SK-N-SH (cell line): Measurements from ENCODE around the gene UTP3. TPM values are rescaled to one million over a fixed set of nuclear protein-coding genes. Genes with fewer than 3 reads are reported as not detected.

Source experiments
- CTCF ChIA-PET: fragments of 300-600, 350-600 bp; formaldehyde crosslinking; extraction: SDS; loops from one replicate; lab custom pipeline; 2021; lab: Yijun Ruan, JAX
- POLR2A ChIA-PET: fragments of 350-600 bp; sonication (Branson Sonifier 250); formaldehyde crosslinking; extraction: SDS; loops from one replicate; lab custom pipeline; 2020; ENCODE audit warnings: antibody characterized with exemption, inconsistent platforms; lab: Yijun Ruan, JAX
- DNase-seq: peaks from one replicate; pipeline ENCODE4 v3.0.0; 2012
- H2AFZ ChIP-seq: fragments of 200-600 bp; sonication (generic); 2 replicates; pipeline ENCODE4 v1.8.1; 2016; ENCODE audit warnings: antibody characterized with exemption, mild to moderate bottlenecking, low read depth
- H3F3A ChIP-seq: fragments of 200-600 bp; sonication (generic); replicated peaks from 2 replicates; pipeline ENCODE3; 2016; ENCODE audit warnings: antibody characterized with exemption, mild to moderate bottlenecking; ENCODE audit not compliant: insufficient read depth
- H3K27ac ChIP-seq, 2 experiments: fragments of 200-500 bp in 1 of 2; fragments of 200-600 bp in 1 of 2; sonication (Bioruptor generic) in 1 of 2; sonication (generic), shearing (Covaris generic) in 1 of 2; 2 replicates each; pipeline versions ENCODE4 v1.5.1 to v1.6.1; 2014 to 2016; ENCODE audit warnings: low read depth in 2 of 2, inconsistent platforms in 1 of 2, low read length in 1 of 2, mild to moderate bottlenecking in 1 of 2, mixed read lengths in 1 of 2
- H3K27me3 ChIP-seq: fragments of 200-600 bp; sonication (generic), shearing (Covaris generic); 2 replicates; pipeline ENCODE4 v1.6.1; 2016; ENCODE audit warnings: mixed run types; ENCODE audit not compliant: insufficient read depth
- H3K36me3 ChIP-seq, 2 experiments: fragments of 200-500 bp in 1 of 2; fragments of 200-600 bp in 1 of 2; sonication (Bioruptor generic) in 1 of 2; sonication (generic) in 1 of 2; replicated peaks in 1 of 2; 2 replicates each; pipeline versions ENCODE3 to v1.5.1; 2014 to 2016; ENCODE audit warnings: low read length in 1 of 2, mild to moderate bottlenecking in 1 of 2; ENCODE audit not compliant: insufficient read depth in 2 of 2, control insufficient read depth in 1 of 2
- H3K4me1 ChIP-seq, 2 experiments: fragments of 200-500 bp in 1 of 2; fragments of 200-600 bp in 1 of 2; sonication (Bioruptor generic) in 1 of 2; sonication (generic), shearing (Covaris generic) in 1 of 2; 2 replicates each; pipeline versions ENCODE4 v1.5.1 to v1.6.1; 2014 to 2016; ENCODE audit warnings: low read depth in 1 of 2, low read length in 1 of 2, mixed run types in 1 of 2; ENCODE audit not compliant: insufficient read depth in 2 of 2, control insufficient read depth in 1 of 2
- H3K4me2 ChIP-seq: fragments of 200-600 bp; sonication (generic), shearing (Covaris generic); 2 replicates; pipeline ENCODE4 v1.6.1; 2017; ENCODE audit warnings: mixed run types
- H3K4me3 ChIP-seq, 2 experiments: fragments of 200-500 bp in 1 of 2; fragments of 200-600 bp in 1 of 2; sonication (Bioruptor generic) in 1 of 2; sonication (generic), shearing (Covaris generic) in 1 of 2; 2 replicates each; pipeline versions ENCODE4 v1.5.1 to v1.8.1; 2014 to 2016; ENCODE audit warnings: low read depth in 2 of 2, inconsistent platforms in 1 of 2, low read length in 1 of 2, mild to moderate bottlenecking in 1 of 2, mixed read lengths in 1 of 2, moderate library complexity in 1 of 2
- H3K79me2 ChIP-seq: fragments of 200-600 bp; sonication (generic); 2 replicates; pipeline ENCODE4 v1.8.1; 2017; ENCODE audit warnings: mild to moderate bottlenecking; ENCODE audit not compliant: insufficient read depth
- H3K9ac ChIP-seq: fragments of 200-600 bp; sonication (generic); 2 replicates; pipeline ENCODE4 v1.6.1; 2017; ENCODE audit warnings: mixed run types
- H3K9me2 ChIP-seq: fragments of 200-600 bp; sonication (generic); 2 replicates; pipeline ENCODE4 v1.6.1; 2017; ENCODE audit warnings: mixed run types
- H3K9me3 ChIP-seq: fragments of 200-600 bp; sonication (generic); 2 replicates; pipeline ENCODE4 v1.6.1; 2017; ENCODE audit warnings: mixed run types, mild to moderate bottlenecking, moderate library complexity
- H4K20me1 ChIP-seq: fragments of 200-600 bp; sonication (generic); 2 replicates; pipeline ENCODE4 v1.6.1; 2017; ENCODE audit warnings: mild to moderate bottlenecking, mixed run types; ENCODE audit not compliant: insufficient read depth
- ELF1 ChIP-seq: IDR thresholded peaks from 2 replicates; pipeline ENCODE4 v1.4.0; 2012
- EZH2phosphoT487 ChIP-seq: fragments of 200-600 bp; sonication (generic); IDR thresholded peaks from 2 replicates; pipeline ENCODE4 v1.6.1; 2017; ENCODE audit warnings: low read depth, mixed run types, mild to moderate bottlenecking, antibody characterized with exemption, moderate library complexity, borderline replicate concordance
- FOXJ3 ChIP-seq: sonication (generic); formaldehyde crosslinking; IDR thresholded peaks from 2 replicates; pipeline ENCODE4 v1.5.1; 2020; ENCODE audit warnings: mild to moderate bottlenecking, missing genetic modification reagents
- FOXM1 ChIP-seq: IDR thresholded peaks from 2 replicates; pipeline ENCODE4 v1.4.0; 2012; ENCODE audit warnings: low read depth, mild to moderate bottlenecking
- GATA2 ChIP-seq: sonication (generic); formaldehyde crosslinking; IDR thresholded peaks from 2 replicates; pipeline ENCODE4 v1.5.0; 2020; ENCODE audit warnings: mild to moderate bottlenecking, missing genetic modification reagents
- MAX ChIP-seq: IDR thresholded peaks from 2 replicates; pipeline ENCODE4 v1.4.0; 2012; ENCODE audit warnings: low read depth
- MEF2A ChIP-seq: IDR thresholded peaks from 2 replicates; pipeline ENCODE4 v1.4.0; 2012; ENCODE audit warnings: low read depth, borderline replicate concordance
- MXI1 ChIP-seq: IDR thresholded peaks from 2 replicates; pipeline ENCODE4 v1.6.1; 2012; ENCODE audit warnings: mild to moderate bottlenecking, low read depth, low read length, improper control_type of control experiment
- NRF1 ChIP-seq: IDR thresholded peaks from 2 replicates; pipeline ENCODE4 v1.6.1; 2012; ENCODE audit warnings: low read depth, mild to moderate bottlenecking, low read length
- POLR2AphosphoS5 ChIP-seq: IDR thresholded peaks from 2 replicates; pipeline ENCODE4 v1.6.1; 2012; ENCODE audit warnings: low read depth, low read length
- RAD21 ChIP-seq: IDR thresholded peaks from 2 replicates; pipeline ENCODE4 v1.6.1; 2012; ENCODE audit warnings: mild to moderate bottlenecking, low read length
- RFX5 ChIP-seq: IDR thresholded peaks from 2 replicates; pipeline ENCODE4 v1.6.1; 2012; ENCODE audit warnings: mild to moderate bottlenecking, improper control_type of control experiment, low read length
- RXRA ChIP-seq: IDR thresholded peaks from 2 replicates; pipeline ENCODE4 v1.4.0; 2012; ENCODE audit warnings: low read depth, mild to moderate bottlenecking, borderline replicate concordance
- TAF1 ChIP-seq: IDR thresholded peaks from 2 replicates; pipeline ENCODE4 v1.6.1; 2012; ENCODE audit warnings: low read depth, mild to moderate bottlenecking, low read length, moderate library complexity, borderline replicate concordance
- TCF12 ChIP-seq: IDR thresholded peaks from 2 replicates; pipeline ENCODE4 v1.4.0; 2012
- WGBS: methylation state at CpG from one replicate; pipeline ENCODE4 v1.1.6; 2017; ENCODE audit warnings: low lambda C conversion rate; 5-methylcytosine and 5-hydroxymethylcytosine counted together
- polyA plus RNA-seq, 3 experiments: library from polyadenylated mRNA; depleted of rRNA; stranded (reverse); fragments of >200 nt; gene quantifications; 2 replicates each; pipeline ENCODE4 v1.2.3, GENCODE V29; 2012
- TF ChIP-seq, protein P1 (sequence below): fragments of 150-350 bp; IDR thresholded peaks from 2 replicates; pipeline ENCODE4 v1.6.1; 2016; ENCODE audit warnings: mild to moderate bottlenecking, low read depth, low read length
- TF ChIP-seq, protein P2 (sequence below): IDR thresholded peaks from 2 replicates; pipeline ENCODE4 v1.6.1; 2012; ENCODE audit warnings: mild to moderate bottlenecking, low read depth, low read length, moderate library complexity
- TF ChIP-seq, protein P3 (sequence below): fragments of 150-350 bp; IDR thresholded peaks from 2 replicates; pipeline ENCODE4 v1.6.1; 2017; ENCODE audit warnings: antibody characterized with exemption, low read length, low read depth, borderline replicate concordance
- TF ChIP-seq, protein P4 (sequence below): IDR thresholded peaks from 2 replicates; pipeline ENCODE4; 2012
- TF ChIP-seq, protein P5 (sequence below): fragments of 200-600 bp; sonication (generic); IDR thresholded peaks from 2 replicates; pipeline ENCODE4 v1.6.1; 2017; ENCODE audit warnings: antibody characterized with exemption, mild to moderate bottlenecking, moderate library complexity

UTP3 gene
- polyA plus RNA-seq, 1 of the 3 experiments (the other 2 are of a cell fraction): 36.9 TPM

DNA sequence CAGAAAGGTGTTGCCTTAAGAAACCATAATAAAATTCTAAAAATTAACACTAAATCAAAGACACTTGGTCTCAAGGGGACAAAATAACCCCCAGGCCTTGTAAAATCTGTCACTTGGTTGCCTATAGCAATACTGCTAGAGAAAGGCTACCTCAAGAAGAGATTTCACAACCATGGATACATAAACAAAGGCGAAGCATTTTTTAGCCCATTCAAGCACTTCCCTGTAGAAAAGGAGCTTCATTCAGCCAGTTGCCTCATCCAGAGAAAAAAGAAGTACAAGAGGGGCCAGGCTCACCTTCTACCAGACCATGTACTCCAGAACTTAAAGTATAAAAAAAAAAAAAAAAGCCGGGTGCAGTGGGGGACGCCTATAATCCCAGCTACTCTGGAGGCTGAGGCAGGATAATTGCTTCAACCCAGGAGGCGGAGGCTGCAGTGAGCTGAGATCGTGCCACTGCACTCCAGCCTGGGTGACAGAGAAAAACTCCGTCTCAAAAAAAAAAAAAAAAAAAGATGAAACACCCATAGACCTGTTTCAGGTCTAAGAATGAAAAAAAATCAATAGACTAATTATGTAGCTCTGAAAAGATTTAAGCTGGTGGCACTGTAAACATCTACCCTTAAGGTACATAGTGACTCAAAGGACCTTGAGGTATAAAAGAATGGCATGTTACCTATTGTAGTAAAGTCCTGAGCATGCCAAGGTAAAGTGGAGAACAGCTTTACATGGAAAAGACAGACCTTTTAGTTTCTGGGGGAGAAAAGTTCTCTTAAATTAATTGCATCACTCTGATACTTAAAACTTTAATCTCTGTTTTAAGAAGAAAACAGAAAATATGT is 51.4 kb downstream of the UTP3 start:
- 96% methylated on average over 6 of the region's 6 CpGs for WGBS
- Histone ChIP-seq H3K9ac (no peak overlapping the region), H3F3A (peaks cover 19% of the 10 kb centered on the region), H3K27ac (no peak overlapping the region), H3K9me2 (no peaks in the 10 kb centered on the region), H3K4me3 (no peak overlapping the region), H2AFZ (no peak overlapping the region), H3K9me3 (no peaks in the 10 kb centered on the region), H3K4me2 (no peak overlapping the region)
- TF ChIP-seq MAX: no peak
- TF ChIP-seq RFX5: no peak
- no peak for TF ChIP-seq GATA2 (CRISPR knock-in tag)
- no peak for TF ChIP-seq TAF1
- TF ChIP-seq, protein P1, sequence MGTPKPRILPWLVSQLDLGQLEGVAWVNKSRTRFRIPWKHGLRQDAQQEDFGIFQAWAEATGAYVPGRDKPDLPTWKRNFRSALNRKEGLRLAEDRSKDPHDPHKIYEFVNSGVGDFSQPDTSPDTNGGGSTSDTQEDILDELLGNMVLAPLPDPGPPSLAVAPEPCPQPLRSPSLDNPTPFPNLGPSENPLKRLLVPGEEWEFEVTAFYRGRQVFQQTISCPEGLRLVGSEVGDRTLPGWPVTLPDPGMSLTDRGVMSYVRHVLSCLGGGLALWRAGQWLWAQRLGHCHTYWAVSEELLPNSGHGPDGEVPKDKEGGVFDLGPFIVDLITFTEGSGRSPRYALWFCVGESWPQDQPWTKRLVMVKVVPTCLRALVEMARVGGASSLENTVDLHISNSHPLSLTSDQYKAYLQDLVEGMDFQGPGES: no peak
- TF ChIP-seq, protein P2, sequence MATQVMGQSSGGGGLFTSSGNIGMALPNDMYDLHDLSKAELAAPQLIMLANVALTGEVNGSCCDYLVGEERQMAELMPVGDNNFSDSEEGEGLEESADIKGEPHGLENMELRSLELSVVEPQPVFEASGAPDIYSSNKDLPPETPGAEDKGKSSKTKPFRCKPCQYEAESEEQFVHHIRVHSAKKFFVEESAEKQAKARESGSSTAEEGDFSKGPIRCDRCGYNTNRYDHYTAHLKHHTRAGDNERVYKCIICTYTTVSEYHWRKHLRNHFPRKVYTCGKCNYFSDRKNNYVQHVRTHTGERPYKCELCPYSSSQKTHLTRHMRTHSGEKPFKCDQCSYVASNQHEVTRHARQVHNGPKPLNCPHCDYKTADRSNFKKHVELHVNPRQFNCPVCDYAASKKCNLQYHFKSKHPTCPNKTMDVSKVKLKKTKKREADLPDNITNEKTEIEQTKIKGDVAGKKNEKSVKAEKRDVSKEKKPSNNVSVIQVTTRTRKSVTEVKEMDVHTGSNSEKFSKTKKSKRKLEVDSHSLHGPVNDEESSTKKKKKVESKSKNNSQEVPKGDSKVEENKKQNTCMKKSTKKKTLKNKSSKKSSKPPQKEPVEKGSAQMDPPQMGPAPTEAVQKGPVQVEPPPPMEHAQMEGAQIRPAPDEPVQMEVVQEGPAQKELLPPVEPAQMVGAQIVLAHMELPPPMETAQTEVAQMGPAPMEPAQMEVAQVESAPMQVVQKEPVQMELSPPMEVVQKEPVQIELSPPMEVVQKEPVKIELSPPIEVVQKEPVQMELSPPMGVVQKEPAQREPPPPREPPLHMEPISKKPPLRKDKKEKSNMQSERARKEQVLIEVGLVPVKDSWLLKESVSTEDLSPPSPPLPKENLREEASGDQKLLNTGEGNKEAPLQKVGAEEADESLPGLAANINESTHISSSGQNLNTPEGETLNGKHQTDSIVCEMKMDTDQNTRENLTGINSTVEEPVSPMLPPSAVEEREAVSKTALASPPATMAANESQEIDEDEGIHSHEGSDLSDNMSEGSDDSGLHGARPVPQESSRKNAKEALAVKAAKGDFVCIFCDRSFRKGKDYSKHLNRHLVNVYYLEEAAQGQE: no peak
- TF ChIP-seq ELF1: no peak
- TF ChIP-seq FOXJ3 (CRISPR knock-in tag): no peak
- TF ChIP-seq RAD21: no peak
- no peak for TF ChIP-seq EZH2phosphoT487
- TF ChIP-seq FOXM1: no peak
- TF ChIP-seq, protein P3, sequence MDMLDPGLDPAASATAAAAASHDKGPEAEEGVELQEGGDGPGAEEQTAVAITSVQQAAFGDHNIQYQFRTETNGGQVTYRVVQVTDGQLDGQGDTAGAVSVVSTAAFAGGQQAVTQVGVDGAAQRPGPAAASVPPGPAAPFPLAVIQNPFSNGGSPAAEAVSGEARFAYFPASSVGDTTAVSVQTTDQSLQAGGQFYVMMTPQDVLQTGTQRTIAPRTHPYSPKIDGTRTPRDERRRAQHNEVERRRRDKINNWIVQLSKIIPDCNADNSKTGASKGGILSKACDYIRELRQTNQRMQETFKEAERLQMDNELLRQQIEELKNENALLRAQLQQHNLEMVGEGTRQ: no peak
- TF ChIP-seq TCF12: no peak
- TF ChIP-seq, protein P4, sequence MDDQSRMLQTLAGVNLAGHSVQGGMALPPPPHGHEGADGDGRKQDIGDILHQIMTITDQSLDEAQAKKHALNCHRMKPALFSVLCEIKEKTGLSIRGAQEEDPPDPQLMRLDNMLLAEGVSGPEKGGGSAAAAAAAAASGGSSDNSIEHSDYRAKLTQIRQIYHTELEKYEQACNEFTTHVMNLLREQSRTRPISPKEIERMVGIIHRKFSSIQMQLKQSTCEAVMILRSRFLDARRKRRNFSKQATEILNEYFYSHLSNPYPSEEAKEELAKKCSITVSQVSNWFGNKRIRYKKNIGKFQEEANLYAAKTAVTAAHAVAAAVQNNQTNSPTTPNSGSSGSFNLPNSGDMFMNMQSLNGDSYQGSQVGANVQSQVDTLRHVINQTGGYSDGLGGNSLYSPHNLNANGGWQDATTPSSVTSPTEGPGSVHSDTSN: no peak
- TF ChIP-seq, protein P5, sequence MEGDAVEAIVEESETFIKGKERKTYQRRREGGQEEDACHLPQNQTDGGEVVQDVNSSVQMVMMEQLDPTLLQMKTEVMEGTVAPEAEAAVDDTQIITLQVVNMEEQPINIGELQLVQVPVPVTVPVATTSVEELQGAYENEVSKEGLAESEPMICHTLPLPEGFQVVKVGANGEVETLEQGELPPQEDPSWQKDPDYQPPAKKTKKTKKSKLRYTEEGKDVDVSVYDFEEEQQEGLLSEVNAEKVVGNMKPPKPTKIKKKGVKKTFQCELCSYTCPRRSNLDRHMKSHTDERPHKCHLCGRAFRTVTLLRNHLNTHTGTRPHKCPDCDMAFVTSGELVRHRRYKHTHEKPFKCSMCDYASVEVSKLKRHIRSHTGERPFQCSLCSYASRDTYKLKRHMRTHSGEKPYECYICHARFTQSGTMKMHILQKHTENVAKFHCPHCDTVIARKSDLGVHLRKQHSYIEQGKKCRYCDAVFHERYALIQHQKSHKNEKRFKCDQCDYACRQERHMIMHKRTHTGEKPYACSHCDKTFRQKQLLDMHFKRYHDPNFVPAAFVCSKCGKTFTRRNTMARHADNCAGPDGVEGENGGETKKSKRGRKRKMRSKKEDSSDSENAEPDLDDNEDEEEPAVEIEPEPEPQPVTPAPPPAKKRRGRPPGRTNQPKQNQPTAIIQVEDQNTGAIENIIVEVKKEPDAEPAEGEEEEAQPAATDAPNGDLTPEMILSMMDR: no peak
- no peak for TF ChIP-seq POLR2AphosphoS5
- TF ChIP-seq MXI1: no peak
- TF ChIP-seq MEF2A: no peak
- no peak for TF ChIP-seq RXRA
- no peak for TF ChIP-seq NRF1
- TF ChIP-seq, all 33 proteins: peak for 0
- ChIA-PET POLR2A (interaction anchor here (0.6 kb wide), 1 partner anchor 14 kb away, joined by 3 read pairs; no protein-coding TSS in a partner anchor), CTCF (interaction anchor here (1.4 kb wide), 1 partner anchor 10 kb away, joined by 5 read pairs; no protein-coding TSS in a partner anchor)
- Histone ChIP-seq H3K27me3 (no peaks in the 10 kb centered on the region), H4K20me1 (peaks cover 88% of the 10 kb centered on the region), H3K36me3 (peaks cover 0 to 3% of the 10 kb centered on the region in 2 experiments), H3K79me2 (peaks cover 98% of the 10 kb centered on the region), H3K4me1 (peaks cover 5 to 16% of the 10 kb centered on the region in 2 experiments; a peak in 3 of 4 replicates)
- no peak for DNase-seq
